Vagina (tissue), 2 donors: ENCODE measurements around the gene ELAC2. TPM values are rescaled to one million over a fixed set of nuclear protein-coding genes. Genes with fewer than 3 reads are reported as not detected.

ENCODE experiments used
- DNase-seq, 2 donors: peaks; one replicate each; pipeline ENCODE4 v3.0.0-alpha.2; 2017; ENCODE audit errors: extremely low spot score in 2 of 2
- H3K27ac ChIP-seq: fragments of 200-600 bp; sonication (generic); one replicate; pipeline ENCODE4 v1.5.1; 2019
- H3K27me3 ChIP-seq: fragments of 200-600 bp; sonication (generic); one replicate; pipeline ENCODE4 v1.5.1; 2019
- H3K36me3 ChIP-seq, 2 donors: fragments of 200-600 bp; sonication (generic); one replicate each; pipeline ENCODE4 v1.5.1; 2017 to 2019
- H3K4me1 ChIP-seq: fragments of 200-600 bp; sonication (generic); one replicate; pipeline ENCODE4 v1.5.1; 2019
- H3K4me3 ChIP-seq, 2 donors: fragments of 200-600 bp; sonication (generic); 1 replicate in 1 of 2; 2 replicates in 1 of 2; pipeline ENCODE4 v1.5.1; 2016 to 2019
- H3K9me3 ChIP-seq: fragments of 200-600 bp; sonication (generic); one replicate; pipeline ENCODE4 v1.5.1; 2019
- POLR2A ChIP-seq, 2 donors: fragments of 450-650 bp; IDR thresholded peaks; one replicate each; pipeline ENCODE4 v1.6.1; 2017; ENCODE audit warnings: antibody characterized with exemption in 2 of 2, mild to moderate bottlenecking in 2 of 2, moderate library complexity in 2 of 2
- POLR2AphosphoS5 ChIP-seq, 2 donors: sonication (generic); formaldehyde crosslinking; IDR thresholded peaks; one replicate each; pipeline ENCODE4 v1.9.0; 2017; ENCODE audit warnings: antibody characterized with exemption in 2 of 2, mild to moderate bottlenecking in 2 of 2, low read depth in 1 of 2; ENCODE audit not compliant: insufficient read depth in 1 of 2
- intact Hi-C: fragments of 100-400 bp; cut with DNase I; formaldehyde crosslinking; loops from one replicate; pipeline ENCODE4 v1.15.1; 2023
- total RNA-seq: library from RNA; depleted of rRNA; stranded (reverse); fragments of >200 nt; gene quantifications from one replicate; pipeline ENCODE4 v1.2.3, GENCODE V29; 2016
- TF ChIP-seq, protein P1 (sequence below), 3 experiments: fragments of 450-650 bp in 2 of 3; fragments of 200-600 bp in 1 of 3; sonication (generic) in 1 of 3; IDR thresholded peaks; one replicate each; pipeline ENCODE4 v1.5.1; 2017 to 2019; ENCODE audit warnings: antibody characterized with exemption in 3 of 3, mild to moderate bottlenecking in 2 of 3, moderate library complexity in 2 of 3

The ELAC2 gene
- total RNA-seq, 1 donor from 2014 or later: 134 TPM

DNA sequence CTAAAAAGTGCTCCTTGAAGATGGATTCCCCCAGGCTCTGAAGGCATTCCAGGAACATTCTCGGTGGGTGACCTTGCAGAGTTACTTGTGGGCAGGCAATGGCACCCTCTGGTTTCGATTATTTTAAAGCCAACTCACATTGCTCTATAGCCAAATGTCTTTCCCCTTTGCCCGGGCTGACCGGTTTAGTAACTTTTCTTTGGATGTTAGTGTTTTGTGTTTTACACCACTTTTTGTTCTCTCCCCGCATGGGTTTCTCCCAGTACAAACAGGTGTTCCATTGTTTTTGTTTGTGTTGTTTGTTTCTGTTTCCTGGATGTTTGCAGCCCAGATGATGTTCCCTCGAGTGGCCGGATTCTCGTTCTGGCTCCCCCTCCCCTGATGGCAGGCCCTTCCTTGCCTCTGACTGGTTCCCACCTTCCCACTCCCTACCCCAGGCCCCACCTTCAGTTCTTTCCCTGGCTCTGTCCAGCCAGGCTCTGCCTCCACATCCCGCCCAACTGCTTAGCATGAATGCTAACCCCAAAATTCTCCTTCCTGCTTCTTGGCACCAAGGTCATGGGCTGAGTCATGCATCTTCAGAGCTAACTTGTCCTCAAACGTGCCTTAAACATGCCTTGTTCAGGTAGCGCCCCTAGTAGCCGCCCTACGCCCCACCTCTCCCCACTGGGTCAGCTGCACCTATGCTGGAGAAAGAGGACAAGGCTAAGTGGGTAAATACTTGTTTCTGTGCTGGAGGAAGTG is 40.6 kb downstream of the ELAC2 start:
- H3K27ac ChIP-seq: no peak overlapping the region
- intact Hi-C loops: no loop called here
- no peak overlapping the region for H3K4me3 ChIP-seq

DNA sequence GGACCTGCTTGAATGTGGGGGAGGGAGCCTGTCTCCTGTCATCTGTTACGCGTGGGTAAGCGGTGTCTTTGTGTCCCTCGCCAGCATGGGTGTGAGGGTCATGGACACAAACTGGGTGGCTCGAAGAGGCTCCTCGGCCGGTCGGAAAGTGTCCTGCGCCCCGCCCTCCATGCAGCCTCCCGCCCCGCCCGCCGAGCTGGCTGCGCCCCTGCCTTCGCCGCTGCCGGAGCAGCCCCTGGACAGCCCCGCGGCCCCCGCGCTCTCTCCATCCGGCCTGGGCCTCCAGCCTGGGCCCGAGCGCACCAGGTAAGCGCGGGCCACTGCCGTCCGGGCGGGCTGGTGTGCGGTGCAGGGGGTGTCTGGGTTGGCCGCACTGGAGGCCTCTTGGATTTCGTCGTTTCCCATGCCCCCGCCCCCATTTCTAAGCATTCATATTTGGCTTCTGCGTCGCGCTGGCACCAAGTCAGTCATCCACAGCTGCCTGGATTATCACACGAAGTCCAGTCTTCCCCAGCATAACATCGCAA is 43.8 kb downstream of the ELAC2 start:
- no peak overlapping the region for H3K27ac ChIP-seq
- H3K9me3 ChIP-seq: no peaks in the 10 kb centered on the region
- peaks cover 13% of the 10 kb centered on the region for H3K4me1 ChIP-seq
- H3K27me3 ChIP-seq: no peaks in the 10 kb centered on the region
- TF ChIP-seq, protein P1, sequence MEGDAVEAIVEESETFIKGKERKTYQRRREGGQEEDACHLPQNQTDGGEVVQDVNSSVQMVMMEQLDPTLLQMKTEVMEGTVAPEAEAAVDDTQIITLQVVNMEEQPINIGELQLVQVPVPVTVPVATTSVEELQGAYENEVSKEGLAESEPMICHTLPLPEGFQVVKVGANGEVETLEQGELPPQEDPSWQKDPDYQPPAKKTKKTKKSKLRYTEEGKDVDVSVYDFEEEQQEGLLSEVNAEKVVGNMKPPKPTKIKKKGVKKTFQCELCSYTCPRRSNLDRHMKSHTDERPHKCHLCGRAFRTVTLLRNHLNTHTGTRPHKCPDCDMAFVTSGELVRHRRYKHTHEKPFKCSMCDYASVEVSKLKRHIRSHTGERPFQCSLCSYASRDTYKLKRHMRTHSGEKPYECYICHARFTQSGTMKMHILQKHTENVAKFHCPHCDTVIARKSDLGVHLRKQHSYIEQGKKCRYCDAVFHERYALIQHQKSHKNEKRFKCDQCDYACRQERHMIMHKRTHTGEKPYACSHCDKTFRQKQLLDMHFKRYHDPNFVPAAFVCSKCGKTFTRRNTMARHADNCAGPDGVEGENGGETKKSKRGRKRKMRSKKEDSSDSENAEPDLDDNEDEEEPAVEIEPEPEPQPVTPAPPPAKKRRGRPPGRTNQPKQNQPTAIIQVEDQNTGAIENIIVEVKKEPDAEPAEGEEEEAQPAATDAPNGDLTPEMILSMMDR (IDR thresholded peaks at IDR 0.05): no peak
- no peak for TF ChIP-seq POLR2AphosphoS5 (IDR thresholded peaks at IDR 0.05; ENCODE audit: insufficient read depth in 1 of 2, low read depth in 1 of 2)
- TF ChIP-seq POLR2A (IDR thresholded peaks at IDR 0.05): no peak
- no peak for DNase-seq
- no peaks in the 10 kb centered on the region for H3K36me3 ChIP-seq
- H3K4me3 ChIP-seq: peak overlapping the region; percentile 38 to 45
- intact Hi-C loops: no loop called here

More for the DNA sequence above, 40.6 kb downstream of the ELAC2 start:
- Histone ChIP-seq H3K9me3 (no peaks in the 10 kb centered on the region), H3K4me1 (peaks cover 13% of the 10 kb centered on the region), H3K27me3 (no peaks in the 10 kb centered on the region), H3K36me3 (no peaks in the 10 kb centered on the region)
- TF ChIP-seq POLR2AphosphoS5 (IDR thresholded peaks at IDR 0.05; ENCODE audit: insufficient read depth in 1 of 2, low read depth in 1 of 2) (no peak), POLR2A (IDR thresholded peaks at IDR 0.05) (no peak)
- TF ChIP-seq, protein P1 (IDR thresholded peaks at IDR 0.05): no peak
- DNase-seq: no peak

DNA sequence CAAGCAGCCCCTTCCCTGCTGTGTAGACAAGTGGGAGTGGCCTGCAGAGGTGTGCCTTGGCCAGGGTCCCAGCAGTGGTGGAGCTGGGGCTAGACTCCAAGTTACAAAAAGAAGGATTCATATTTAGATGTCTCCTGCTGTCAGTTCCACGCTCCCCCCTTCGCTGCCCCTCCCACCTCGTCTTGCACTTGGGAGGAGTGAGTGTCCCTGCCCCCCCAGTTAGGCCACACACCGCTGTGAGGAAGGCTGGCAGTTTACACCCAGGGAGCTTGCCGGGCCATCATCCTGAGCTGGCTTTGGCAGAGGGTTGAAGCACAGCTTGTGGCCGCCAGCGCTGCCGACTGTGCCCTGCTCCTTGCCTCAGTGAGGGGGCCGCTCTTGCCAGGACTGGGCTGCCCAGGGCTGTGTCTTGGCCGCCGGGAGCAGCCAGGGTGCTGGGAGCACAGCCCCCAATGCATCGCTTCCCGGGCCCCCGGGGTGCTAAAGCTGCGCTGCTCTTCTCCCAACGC is 44.3 kb downstream of the ELAC2 start:
- Histone ChIP-seq H3K27ac (no peak overlapping the region), H3K4me3 (peak overlapping the region; percentile 38 to 45), H3K36me3 (no peaks in the 10 kb centered on the region), H3K27me3 (no peaks in the 10 kb centered on the region), H3K4me1 (peaks cover 13% of the 10 kb centered on the region), H3K9me3 (no peaks in the 10 kb centered on the region)
- intact Hi-C loops: no loop called here
- TF ChIP-seq, protein P1 (IDR thresholded peaks at IDR 0.05): no peak
- TF ChIP-seq POLR2A (IDR thresholded peaks at IDR 0.05): no peak
- no peak for TF ChIP-seq POLR2AphosphoS5 (IDR thresholded peaks at IDR 0.05; ENCODE audit: insufficient read depth in 1 of 2, low read depth in 1 of 2)
- DNase-seq: no peak

DNA sequence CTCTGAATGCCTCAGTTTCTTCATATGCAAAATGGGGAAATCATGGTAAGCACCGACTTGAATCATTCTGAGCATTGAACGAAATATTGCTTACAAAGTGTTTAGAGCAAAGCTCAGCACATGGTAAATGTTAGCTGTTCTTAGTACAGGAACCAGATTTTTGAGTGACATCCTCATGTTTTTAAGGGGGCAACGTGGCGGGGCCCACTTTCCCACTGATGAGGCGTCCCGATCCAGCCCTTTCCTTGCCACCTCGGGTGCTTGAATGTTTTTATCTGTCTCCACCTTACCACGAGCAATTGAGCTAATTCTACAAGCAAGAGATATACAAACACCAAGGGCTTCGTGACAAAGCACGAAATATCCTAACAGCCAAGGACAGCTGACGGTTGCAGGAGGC is 49.9 kb downstream of the ELAC2 start:
- Histone ChIP-seq H3K4me3 (no peak overlapping the region), H3K9me3 (no peaks in the 10 kb centered on the region), H3K27me3 (no peaks in the 10 kb centered on the region), H3K4me1 (no peaks in the 10 kb centered on the region), H3K36me3 (no peaks in the 10 kb centered on the region), H3K27ac (no peak overlapping the region)
- no peak for DNase-seq
- intact Hi-C loops: no loop called here
- TF ChIP-seq, protein P1 (IDR thresholded peaks at IDR 0.05): no peak
- TF ChIP-seq POLR2AphosphoS5 (IDR thresholded peaks at IDR 0.05; ENCODE audit: insufficient read depth in 1 of 2, low read depth in 1 of 2) (no peak), POLR2A (IDR thresholded peaks at IDR 0.05) (no peak)

DNA sequence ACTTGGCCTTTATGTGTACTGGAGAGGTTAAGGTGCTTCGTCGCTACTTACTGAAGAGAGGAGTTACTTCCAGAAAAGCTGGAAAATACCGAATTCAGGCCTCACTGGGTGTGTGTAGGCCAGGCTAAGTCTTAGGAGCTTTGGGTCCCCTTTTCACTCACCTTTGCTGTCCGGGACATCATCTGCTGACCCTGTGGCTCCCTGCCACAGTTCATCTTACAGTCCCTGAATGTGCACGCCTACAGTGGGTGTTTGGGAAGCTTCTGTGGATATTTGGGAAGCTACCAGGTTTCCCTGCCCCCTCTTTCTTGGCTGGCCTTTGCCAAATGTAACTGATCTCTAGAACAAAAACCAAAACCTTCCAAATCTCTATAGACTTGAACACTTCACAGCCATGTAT is 51.4 kb downstream of the ELAC2 start:
- no peaks in the 10 kb centered on the region for H3K9me3 ChIP-seq
- H3K4me3 ChIP-seq: no peak overlapping the region
- no peaks in the 10 kb centered on the region for H3K27me3 ChIP-seq
- no peak overlapping the region for H3K27ac ChIP-seq
- intact Hi-C loops: no loop called here
- H3K4me1 ChIP-seq: no peaks in the 10 kb centered on the region
- no peaks in the 10 kb centered on the region for H3K36me3 ChIP-seq
- TF ChIP-seq POLR2A (IDR thresholded peaks at IDR 0.05) (no peak), POLR2AphosphoS5 (IDR thresholded peaks at IDR 0.05; ENCODE audit: insufficient read depth in 1 of 2, low read depth in 1 of 2) (no peak)
- TF ChIP-seq, protein P1 (IDR thresholded peaks at IDR 0.05): no peak
- DNase-seq: no peak
